ENCODE data around the gene OR13F1.
"Not testable (repeated sequence)": the region's sequence is repeated elsewhere in the genome, so short reads cannot be mapped to it uniquely, and the experiment has no call there.

Gene OR13F1
- total RNA-seq: 0 reads per million in 2 donors

DNA sequence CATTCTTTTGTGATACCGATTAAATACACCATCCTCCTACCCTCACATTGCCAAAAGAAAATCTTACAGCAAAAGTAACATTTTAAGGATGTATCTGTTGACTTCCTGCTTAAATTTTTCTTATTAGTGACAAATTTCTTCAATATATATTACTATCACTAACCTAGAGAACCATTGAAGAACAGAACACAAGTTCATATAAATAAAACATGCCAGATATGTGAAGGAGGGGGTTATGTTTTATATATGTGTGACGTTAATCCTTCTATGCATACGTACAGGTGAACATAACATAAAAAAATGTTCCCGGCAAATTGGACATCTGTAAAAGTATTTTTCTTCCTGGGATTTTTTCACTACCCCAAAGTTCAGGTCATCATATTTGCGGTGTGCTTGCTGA, at the start of gene OR13F1:
TSS of gene OR13F1 (plus strand) at position 301 of the 400 bp plus-strand sequence. CDS start at position 301, 0 bp downstream.
- DNase-seq: no peak

DNA sequence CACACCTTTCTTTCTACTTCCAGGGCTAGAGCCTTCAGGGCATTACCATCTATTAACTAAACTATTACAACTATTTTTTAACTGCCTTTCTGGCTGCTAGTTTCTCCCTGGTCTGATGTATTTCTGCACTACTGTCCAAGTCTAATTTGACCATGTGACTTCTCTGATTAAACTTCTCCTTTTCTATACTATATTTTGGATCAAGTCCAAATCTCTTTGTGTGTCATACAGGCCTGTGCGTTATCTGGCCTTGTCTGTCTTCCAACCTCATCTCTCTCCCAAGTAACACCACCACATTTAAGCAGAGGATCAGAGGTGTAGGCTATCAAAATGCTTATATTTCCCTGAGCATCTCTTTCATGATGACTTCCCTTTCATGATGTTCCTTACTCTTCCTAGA, 47.2 kb upstream of the OR13F1 start:
- no peak for DNase-seq

- DNase-seq: no peak
Observed at GRCh38 chr9:104463864-104464263, 40.2 kb upstream of the OR13F1 start.

GRCh38 chr9:104468261-104468660, 35.8 kb upstream of the OR13F1 start:
- DNase-seq: no peak

GRCh38 chr9:104482921-104483570, 21.0 kb upstream of the OR13F1 start:
- no peak for DNase-seq

GRCh38 chr9:104485014-104485413, 19.0 kb upstream of the OR13F1 start:
- no peak for DNase-seq

DNA sequence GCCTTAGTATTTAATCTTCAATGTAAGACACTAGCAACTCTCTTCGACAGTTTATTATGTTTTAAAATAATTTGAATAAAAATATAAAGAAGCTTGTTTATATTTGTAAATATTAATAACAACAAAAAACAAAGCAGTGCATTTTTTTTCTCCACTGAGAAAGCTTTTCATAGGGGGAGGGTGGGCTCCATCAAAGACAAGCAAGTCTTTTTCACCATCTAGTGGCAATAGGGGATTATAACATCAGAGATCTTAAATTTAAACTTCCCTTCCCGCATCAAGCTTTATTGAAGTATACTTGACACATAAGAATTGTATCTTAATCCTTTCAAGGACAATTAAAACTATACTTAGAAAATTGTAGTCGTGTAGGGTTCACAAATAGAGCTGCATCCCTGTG, 9.3 kb upstream of the OR13F1 start:
- DNase-seq: no peak

- DNase-seq: no peak
Observed at GRCh38 chr9:104503440-104503839, 623 bp upstream of the OR13F1 start.

- DNase-seq: no peak
Observed at GRCh38 chr9:104506565-104506964, 2.5 kb downstream of the OR13F1 start.

- DNase-seq: no peak
Observed at GRCh38 chr9:104514901-104515300, 10.8 kb downstream of the OR13F1 start.

DNA sequence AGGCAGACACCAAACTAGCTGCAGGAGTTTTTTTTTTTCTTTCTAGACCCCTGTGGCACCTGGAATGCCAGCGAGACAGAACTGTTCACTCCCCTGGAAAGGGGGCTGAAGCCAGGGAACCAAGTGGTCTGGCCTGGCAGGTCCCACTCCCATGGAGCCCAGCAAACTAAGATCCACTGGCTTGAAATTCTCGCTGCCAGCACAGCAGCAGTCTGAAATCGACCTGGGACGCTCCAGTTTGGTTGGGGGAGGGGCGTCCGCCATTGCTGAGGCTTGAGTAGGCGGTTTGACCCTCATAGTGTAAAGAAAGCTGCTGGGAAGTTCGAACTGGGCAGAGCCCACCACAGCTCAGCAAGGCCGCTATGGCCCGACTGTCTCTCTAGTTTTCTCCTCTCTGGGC, 16.2 kb downstream of the OR13F1 start:
- DNase-seq: not testable (repeated sequence)

DNA sequence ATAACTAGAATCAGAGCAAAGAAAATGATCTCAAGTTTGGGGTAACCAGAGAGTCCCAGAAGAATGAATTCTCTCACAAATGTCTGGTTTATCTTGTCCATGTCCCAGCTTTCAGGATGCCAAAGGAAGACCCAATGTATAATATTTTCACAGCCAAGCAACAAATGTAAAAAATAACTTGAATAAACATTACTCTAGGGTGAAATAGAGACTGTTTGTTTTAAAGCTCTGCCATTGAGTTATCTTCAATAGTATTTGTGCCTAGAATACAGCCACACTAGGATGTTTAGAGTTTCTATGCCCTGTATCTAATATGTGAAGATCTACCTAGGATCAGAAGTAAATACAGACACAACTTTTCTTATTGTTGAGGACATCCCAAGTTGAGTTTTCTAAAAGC, 23.0 kb downstream of the OR13F1 start, which contains the start of gene OR13C4:
TSS of gene OR13C4 (minus strand) at position 101 of the 400 bp plus-strand sequence. CDS start at position 101, 0 bp downstream.
- DNase-seq: no peak

GRCh38 chr9:104536756-104537155, 32.7 kb downstream of the OR13F1 start, which contains the start of gene OR13C3:
OR13C3 (minus strand) TSS chr9:104536856; CDS start chr9:104536723, 133 bp downstream.
- no peak for DNase-seq

GRCh38 chr9:104539275-104539674, 35.2 kb downstream of the OR13F1 start:
- no peak for DNase-seq

GRCh38 chr9:104544644-104545043, 40.6 kb downstream of the OR13F1 start:
- DNase-seq: no peak

DNA sequence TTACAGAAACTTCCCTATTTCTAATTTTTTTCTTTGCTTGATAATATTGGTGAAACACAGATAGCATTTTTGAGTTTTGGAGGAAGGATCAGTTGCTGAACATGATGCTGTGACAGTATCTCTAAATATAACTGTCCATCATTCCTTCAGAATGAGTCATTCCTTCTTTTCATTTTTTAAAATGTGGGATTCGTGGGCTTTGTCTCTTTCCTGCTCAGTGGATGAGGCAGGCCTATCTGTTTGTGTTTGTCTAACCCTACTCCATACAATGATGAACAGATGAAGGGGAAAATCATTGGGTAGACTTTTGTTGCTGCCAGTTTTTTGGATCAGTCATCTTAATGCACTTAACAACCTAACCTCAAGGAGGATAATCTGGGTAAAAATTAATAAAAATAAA, 49.2 kb downstream of the OR13F1 start:
- DNase-seq: no peak
